Naive B cell (primary cell): Measurements from ENCODE around the gene TDRD7. TPM values are rescaled to one million over a fixed set of nuclear protein-coding genes. Genes with fewer than 3 reads are reported as not detected.

ENCODE experiments used
- ATAC-seq, 2 donors: fragments of 150-1000 bp; cut with Tn5 transposase; 2 replicates each; pipeline ENCODE4 v1.10.0; 2021; ENCODE audit warnings: low read depth in 2 of 2, mild to moderate bottlenecking in 2 of 2, moderate library complexity in 2 of 2
- DNase-seq: peaks from one replicate; pipeline ENCODE4 v3.0.0; 2022
- H3K27ac Mint-ChIP-seq, 6 donors: one replicate each; pipeline ENCODE4 v1.8.0; 2020 to 2022; ENCODE audit warnings: mild to moderate bottlenecking in 6 of 6, mixed read lengths in 6 of 6, moderate library complexity in 5 of 6, inconsistent platforms in 2 of 6
- H3K27me3 Mint-ChIP-seq, 3 donors: one replicate each; pipeline ENCODE4 v1.8.0; 2021 to 2022; ENCODE audit warnings: mixed read lengths in 3 of 3, mild to moderate bottlenecking in 1 of 3
- H3K36me3 Mint-ChIP-seq, 2 donors: one replicate each; pipeline ENCODE4 v1.8.0; 2020 to 2022; ENCODE audit warnings: mixed read lengths in 2 of 2, inconsistent platforms in 1 of 2, mild to moderate bottlenecking in 1 of 2
- H3K4me1 Mint-ChIP-seq, 3 donors: one replicate each; pipeline ENCODE4 v1.8.0; 2020 to 2022; ENCODE audit warnings: mixed read lengths in 3 of 3, inconsistent platforms in 1 of 3, mild to moderate bottlenecking in 1 of 3, moderate library complexity in 1 of 3
- H3K4me3 Mint-ChIP-seq, 8 donors: one replicate each; pipeline ENCODE4 v1.8.0; 2020 to 2022; ENCODE audit warnings: mild to moderate bottlenecking in 8 of 8, mixed read lengths in 8 of 8, moderate library complexity in 8 of 8, inconsistent platforms in 2 of 8
- H3K9me3 Mint-ChIP-seq, 7 donors: one replicate each; pipeline ENCODE4 v1.8.0; 2020 to 2022; ENCODE audit warnings: mixed read lengths in 7 of 7, mild to moderate bottlenecking in 5 of 7, inconsistent platforms in 2 of 7, moderate library complexity in 1 of 7
- polyA plus RNA-seq, 6 donors: library from polyadenylated mRNA; unstranded; fragments of 300-500 nt; fragmentation: Illumina TruSeq; gene quantifications; one replicate each; pipeline ENCODE4 v1.2.3, GENCODE V29; 2021; ENCODE audit warnings: low read depth in 6 of 6

The TDRD7 gene
- polyA plus RNA-seq, 6 donors from 2014 or later, result 4.8 to 14.7 (median 9.5) TPM; not detected in 1

DNA sequence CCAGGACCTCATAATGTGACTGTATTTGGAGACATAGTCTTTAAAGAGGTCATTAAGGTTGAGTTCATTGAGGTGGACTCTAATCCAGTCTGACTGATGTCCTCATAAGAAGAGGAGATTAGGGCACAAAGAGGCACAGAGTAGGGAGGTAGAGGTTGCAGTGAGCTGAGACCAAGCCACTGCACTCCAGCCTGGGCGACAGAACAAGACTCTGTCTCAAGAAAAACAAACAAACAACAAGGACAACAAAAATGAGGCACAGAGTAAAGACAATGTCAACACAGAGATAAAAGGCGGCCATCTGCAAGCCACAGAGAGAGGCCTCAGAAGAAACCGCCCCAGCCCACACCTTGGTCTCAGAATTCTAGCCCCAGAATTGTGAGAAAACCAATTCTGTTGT, 17.0 kb upstream of the TDRD7 start:
- Mint-ChIP-seq H3K27ac (peak overlapping the region in 1 of 6 donors; percentile 57), H3K4me1 (peaks cover 0 to 3% (median 0%) of the 10 kb centered on the region in 3 donors), H3K9me3 (peaks cover 0 to 2% (median 0%) of the 10 kb centered on the region in 7 donors), H3K27me3 (peaks cover 0 to 38% (median 26%) of the 10 kb centered on the region in 3 donors), H3K36me3 (no peaks in the 10 kb centered on the region), H3K4me3 (no peak overlapping the region)
- DNase-seq (no peak), ATAC-seq (no peak)

GRCh38 chr9:97395745-97396144, 16.2 kb upstream of the TDRD7 start:
- Mint-ChIP-seq H3K27ac (peak overlapping the region in 1 of 6 donors; percentile 15), H3K36me3 (no peaks in the 10 kb centered on the region), H3K4me3 (no peak overlapping the region), H3K4me1 (no peaks in the 10 kb centered on the region), H3K9me3 (peaks cover 0 to 2% (median 0%) of the 10 kb centered on the region in 7 donors), H3K27me3 (peaks cover 5 to 40% (median 26%) of the 10 kb centered on the region in 3 donors)
- no peak for ATAC-seq
- DNase-seq, result no peak

DNA sequence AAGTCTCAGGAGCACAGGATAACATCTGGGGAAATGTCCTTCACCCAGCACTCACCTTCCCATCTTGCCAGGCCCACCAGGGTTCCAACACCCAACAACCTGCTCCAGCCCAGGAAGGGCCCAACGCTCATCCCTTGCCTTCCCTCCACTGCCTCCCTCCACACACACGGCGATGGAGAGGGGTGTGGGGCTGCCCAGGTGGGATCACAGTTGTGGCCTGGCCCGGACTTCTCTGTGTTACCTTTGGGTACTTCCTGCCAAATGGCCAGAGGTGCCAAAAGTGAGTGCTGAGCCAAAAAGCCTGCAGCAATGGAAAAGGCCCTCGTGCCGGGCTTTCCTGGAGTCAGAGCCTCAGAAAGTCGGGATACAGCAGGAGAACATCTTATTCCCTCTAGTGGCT, 15.6 kb upstream of the TDRD7 start:
- DNase-seq, result no peak
- no peak for ATAC-seq
- Mint-ChIP-seq H3K9me3 (peaks cover 0 to 2% (median 0%) of the 10 kb centered on the region in 7 donors), H3K27ac (no peak overlapping the region), H3K36me3 (no peaks in the 10 kb centered on the region), H3K4me1 (no peaks in the 10 kb centered on the region), H3K27me3 (peaks cover 7 to 42% (median 21%) of the 10 kb centered on the region in 3 donors), H3K4me3 (no peak overlapping the region)

DNA sequence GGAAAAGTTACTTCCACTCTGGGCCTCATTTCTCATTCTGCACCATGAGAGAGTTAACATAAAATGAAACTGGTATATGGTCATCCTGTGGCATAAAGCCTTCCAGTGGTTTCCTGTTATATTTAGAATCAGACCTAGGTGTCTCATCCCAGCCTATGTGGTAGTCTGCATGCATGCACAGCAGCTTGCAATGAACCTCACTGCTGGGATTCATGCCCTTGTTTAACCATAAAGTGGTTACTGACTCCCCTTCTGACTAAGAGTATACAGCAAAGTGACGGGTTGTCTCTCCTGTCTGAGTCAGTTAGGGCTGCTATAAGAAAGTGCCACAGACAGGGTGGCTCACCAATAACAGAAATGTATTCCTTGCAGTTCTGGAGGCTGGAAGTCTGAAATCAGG, 14.7 kb upstream of the TDRD7 start:
- DNase-seq, result no peak
- peaks cover 0 to 2% (median 0%) of the 10 kb centered on the region in 7 donors for H3K9me3 Mint-ChIP-seq
- ATAC-seq, result no peak
- H3K27me3 Mint-ChIP-seq, result peaks cover 7 to 32% (median 13%) of the 10 kb centered on the region in 3 donors
- H3K36me3 Mint-ChIP-seq, result no peaks in the 10 kb centered on the region
- H3K4me1 Mint-ChIP-seq, result no peaks in the 10 kb centered on the region
- no peak overlapping the region for H3K27ac Mint-ChIP-seq
- H3K4me3 Mint-ChIP-seq, result no peak overlapping the region

DNA sequence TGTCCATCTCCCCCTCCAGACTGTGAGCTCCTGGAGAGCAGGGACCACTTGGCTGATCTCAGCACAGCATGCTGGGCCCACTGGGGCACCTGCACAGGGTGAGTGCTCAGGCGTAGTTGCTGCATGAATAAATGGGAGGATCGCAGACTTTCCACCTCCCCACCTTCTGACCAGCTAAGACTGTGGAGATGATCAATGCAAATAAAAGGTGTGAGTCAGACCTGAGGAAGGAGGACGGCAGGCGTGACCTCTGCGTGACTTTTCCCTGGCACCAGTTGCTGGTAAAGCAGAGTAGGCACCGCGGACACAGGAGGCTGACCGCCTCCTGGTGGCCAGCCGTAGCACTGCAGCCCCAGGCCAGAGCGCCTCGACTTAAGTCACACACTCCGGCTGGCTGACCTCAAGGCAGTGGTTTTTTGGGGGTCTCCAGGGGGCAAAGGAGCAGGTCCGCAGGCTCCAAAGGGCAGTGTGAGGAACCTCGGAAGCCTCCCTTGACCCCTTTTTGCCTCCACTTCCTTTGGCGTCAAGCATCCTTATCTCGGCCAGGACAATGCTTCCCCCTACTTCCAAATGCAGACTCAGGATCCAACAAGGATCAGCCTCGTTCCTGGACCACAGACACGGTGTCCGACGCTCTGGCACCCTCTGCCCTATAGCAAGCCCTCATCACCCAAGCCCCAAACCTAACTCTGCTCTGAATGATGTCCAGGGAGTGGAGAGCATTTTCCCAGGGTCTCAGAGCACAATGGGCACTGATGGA, 12.7 kb upstream of the TDRD7 start:
- Mint-ChIP-seq H3K27me3 (peaks cover 7 to 34% (median 8%) of the 10 kb centered on the region in 3 donors), H3K4me3 (no peak overlapping the region), H3K36me3 (peaks cover 5 to 9% of the 10 kb centered on the region in 2 donors), H3K4me1 (no peaks in the 10 kb centered on the region), H3K9me3 (peaks cover 7 to 16% (median 9%) of the 10 kb centered on the region in 7 donors), H3K27ac (no peak overlapping the region)
- peak; percentile 67 to 70 for ATAC-seq
- peak; percentile 48 for DNase-seq

GRCh38 chr9:97403746-97404316, 8.1 kb upstream of the TDRD7 start:
- Mint-ChIP-seq H3K9me3 (peaks cover 7 to 17% (median 10%) of the 10 kb centered on the region in 7 donors), H3K4me3 (no peak overlapping the region), H3K36me3 (peaks cover 9% of the 10 kb centered on the region in 2 donors), H3K4me1 (peaks cover 0 to 19% (median 12%) of the 10 kb centered on the region in 3 donors), H3K27me3 (peaks cover 7 to 47% (median 28%) of the 10 kb centered on the region in 3 donors), H3K27ac (no peak overlapping the region)
- no peak for ATAC-seq
- no peak for DNase-seq

GRCh38 chr9:97405551-97405950, 6.3 kb upstream of the TDRD7 start:
- DNase-seq, result peak; percentile 22
- peaks cover 9% of the 10 kb centered on the region in 2 donors for H3K36me3 Mint-ChIP-seq
- H3K4me1 Mint-ChIP-seq, result peaks cover 0 to 19% (median 12%) of the 10 kb centered on the region in 3 donors
- H3K27ac Mint-ChIP-seq, result peak overlapping the region in 1 of 6 donors; percentile 12
- H3K27me3 Mint-ChIP-seq, result peaks cover 9 to 38% (median 30%) of the 10 kb centered on the region in 3 donors
- no peak overlapping the region for H3K4me3 Mint-ChIP-seq
- H3K9me3 Mint-ChIP-seq, result peaks cover 7 to 17% (median 10%) of the 10 kb centered on the region in 7 donors
- peak; percentile 90 to 92 for ATAC-seq

- H3K4me1 Mint-ChIP-seq, result peaks cover 5 to 22% (median 18%) of the 10 kb centered on the region in 3 donors
- no peak for ATAC-seq
Observed at GRCh38 chr9:97406620-97407177, 5.2 kb upstream of the TDRD7 start.

GRCh38 chr9:97408562-97408961, 3.3 kb upstream of the TDRD7 start:
- Mint-ChIP-seq H3K4me3 (no peak overlapping the region), H3K36me3 (peaks cover 6 to 7% of the 10 kb centered on the region in 2 donors), H3K27me3 (peaks cover 5 to 28% (median 23%) of the 10 kb centered on the region in 3 donors), H3K27ac (no peak overlapping the region), H3K4me1 (peaks cover 15 to 33% (median 29%) of the 10 kb centered on the region in 3 donors), H3K9me3 (peaks cover 4 to 11% (median 7%) of the 10 kb centered on the region in 7 donors)
- no peak for ATAC-seq
- DNase-seq, result no peak

More at GRCh38 chr9:97406620-97407177, 5.2 kb upstream of the TDRD7 start:
- no peak overlapping the region for H3K27ac Mint-ChIP-seq
- H3K4me3 Mint-ChIP-seq, result no peak overlapping the region
- H3K27me3 Mint-ChIP-seq, result peaks cover 5 to 32% (median 30%) of the 10 kb centered on the region in 3 donors
- no peak for DNase-seq
- H3K36me3 Mint-ChIP-seq, result peaks cover 9% of the 10 kb centered on the region in 2 donors
- H3K9me3 Mint-ChIP-seq, result peaks cover 7 to 17% (median 10%) of the 10 kb centered on the region in 7 donors

DNA sequence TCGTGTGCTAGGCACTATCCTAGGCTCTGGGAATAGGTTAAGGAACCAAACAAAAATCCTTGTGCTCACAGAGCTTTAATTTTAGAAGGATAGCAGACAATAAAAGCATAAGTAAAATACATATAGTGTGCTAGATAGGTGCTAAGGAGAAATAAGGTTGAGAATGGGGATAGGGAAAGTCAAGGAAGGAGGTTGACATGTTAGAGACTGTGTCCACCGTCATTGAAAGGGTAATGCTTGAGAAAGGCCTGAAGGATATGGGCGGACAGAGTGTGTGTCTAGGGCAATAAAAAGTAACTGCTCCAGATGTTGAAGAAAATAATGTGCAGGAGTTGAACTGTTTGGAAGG, 482 bp upstream of the TDRD7 start:
- H3K4me3 Mint-ChIP-seq, result peak overlapping the region; percentile 73 to 95 (median 89)
- ATAC-seq (no peak), DNase-seq (no peak)
- peaks cover 5 to 21% (median 15%) of the 10 kb centered on the region in 3 donors for H3K27me3 Mint-ChIP-seq
- no peaks in the 10 kb centered on the region for H3K9me3 Mint-ChIP-seq
- no peaks in the 10 kb centered on the region for H3K36me3 Mint-ChIP-seq
- H3K27ac Mint-ChIP-seq, result peak overlapping the region; percentile 67 to 95 (median 93)
- H3K4me1 Mint-ChIP-seq, result peaks cover 24 to 38% (median 25%) of the 10 kb centered on the region in 3 donors

- Mint-ChIP-seq H3K9me3 (no peaks in the 10 kb centered on the region), H3K27ac (peak overlapping the region; percentile 3 to 96 (median 76)), H3K4me3 (peak overlapping the region; percentile 73 to 93 (median 82)), H3K4me1 (peaks cover 25 to 39% (median 35%) of the 10 kb centered on the region in 3 donors), H3K36me3 (no peaks in the 10 kb centered on the region), H3K27me3 (peaks cover 5 to 15% (median 12%) of the 10 kb centered on the region in 3 donors)
- DNase-seq (peak; percentile 39), ATAC-seq (peak; percentile 24 to 46)
Observed at GRCh38 chr9:97412626-97413385, 910 bp downstream of the TDRD7 start.

DNA sequence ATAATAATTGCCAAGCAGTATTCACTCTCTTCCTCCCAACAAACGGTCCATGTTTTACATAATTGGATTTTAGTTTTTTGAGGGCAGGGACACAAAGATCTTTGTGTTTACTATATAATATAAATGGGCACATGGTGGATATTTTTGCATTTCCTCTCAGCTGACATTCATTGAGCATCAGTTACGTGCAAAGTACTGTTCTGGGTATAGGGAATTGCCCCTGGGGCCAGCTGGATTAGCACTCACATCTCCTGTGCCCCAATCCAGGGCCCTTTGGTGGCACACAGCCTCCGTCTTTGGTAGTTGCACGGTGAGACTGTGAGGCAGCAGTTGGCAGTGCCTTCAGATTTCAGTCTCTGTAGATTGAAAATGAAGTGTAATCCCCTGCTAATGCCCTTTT, 1.6 kb downstream of the TDRD7 start:
- peaks cover 5 to 8% (median 5%) of the 10 kb centered on the region in 3 donors for H3K27me3 Mint-ChIP-seq

DNA sequence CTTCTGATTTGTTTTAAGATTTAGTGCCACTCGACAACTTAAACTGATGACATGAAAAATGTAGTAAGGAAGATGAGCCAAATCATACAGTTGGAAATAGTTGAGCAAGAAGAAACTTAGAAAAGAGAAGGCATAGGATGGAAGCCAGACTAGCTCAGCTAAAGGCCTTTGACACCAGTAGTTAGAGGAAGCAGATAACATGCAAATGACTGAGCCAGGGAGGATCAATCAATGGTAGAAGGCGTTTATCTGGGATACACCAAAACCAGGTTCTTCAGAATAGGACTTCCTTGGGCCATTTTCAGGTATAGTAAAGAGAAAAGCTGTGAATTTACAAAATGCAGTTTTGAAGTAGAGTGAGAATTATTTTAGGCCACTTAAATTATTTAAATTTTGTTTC, 3.2 kb downstream of the TDRD7 start:
- H3K4me3 Mint-ChIP-seq, result no peak overlapping the region
- H3K4me1 Mint-ChIP-seq, result peaks cover 35 to 59% (median 38%) of the 10 kb centered on the region in 3 donors
- no peaks in the 10 kb centered on the region for H3K36me3 Mint-ChIP-seq
- no peaks in the 10 kb centered on the region for H3K27me3 Mint-ChIP-seq
- DNase-seq, result no peak
- ATAC-seq, result no peak
- H3K27ac Mint-ChIP-seq, result peak overlapping the region in 1 of 6 donors; percentile 11
- peaks cover 0 to 2% (median 0%) of the 10 kb centered on the region in 7 donors for H3K9me3 Mint-ChIP-seq

More for the DNA sequence above, 1.6 kb downstream of the TDRD7 start:
- Mint-ChIP-seq H3K27ac (peak overlapping the region in 4 of 6 donors; percentile 4 to 96 (median 87)), H3K4me3 (peak overlapping the region; percentile 73 to 93 (median 82)), H3K9me3 (no peaks in the 10 kb centered on the region), H3K4me1 (peaks cover 31 to 44% (median 35%) of the 10 kb centered on the region in 3 donors), H3K36me3 (no peaks in the 10 kb centered on the region)
- DNase-seq (no peak), ATAC-seq (no peak)
